ENCODE data around the gene MRPS27. TPM values are rescaled to one million over a fixed set of nuclear protein-coding genes. Genes with fewer than 3 reads are reported as not detected.

The MRPS27 gene
- total and polyA plus RNA-seq, 2 of the 4 experiments (the other 2 are of a cell fraction): 46.9 to 90.5 TPM

DNA sequence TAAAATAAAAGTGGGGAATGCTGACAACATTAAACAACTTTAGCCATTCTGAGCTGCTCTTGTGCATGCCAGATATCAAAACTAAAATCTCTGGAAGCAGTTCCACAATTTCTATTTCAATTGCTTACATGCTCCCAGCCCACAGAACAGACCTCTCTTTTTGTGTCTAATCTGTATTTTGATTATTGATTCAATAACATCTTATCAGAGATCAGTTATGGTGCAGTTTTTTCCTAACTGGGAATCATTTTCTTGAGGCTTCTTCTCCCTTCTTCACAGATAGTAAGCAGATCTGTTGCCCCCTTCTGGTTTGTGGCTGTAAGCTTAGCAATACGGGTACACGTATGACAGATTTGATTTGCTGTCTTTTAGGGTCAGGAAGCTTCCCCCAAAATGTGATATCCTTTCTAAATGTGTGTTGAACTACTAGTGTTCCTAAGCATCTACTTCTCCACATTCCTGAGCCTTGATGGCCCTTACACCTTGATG lies 39.4 kb downstream of the MRPS27 start:
- Histone ChIP-seq H3K36me3 (ENCODE audit: control insufficient read depth, insufficient read depth, low read length) (peaks cover 4% of the 10 kb centered on the region), H3K27ac (ENCODE audit: insufficient read depth, low read length) (peak overlapping the region; percentile 70; the same call in 1 of the 2 replicates), H2AFZ (replicated peaks; ENCODE audit: low read length, poor library complexity) (no peak overlapping the region), H3K18ac (ENCODE audit: low read depth, low read length) (peak overlapping the region; percentile 74; the same call in 1 of the 2 replicates), H3K79me1 (ENCODE audit: low read depth in 1 of 2, low read length in 2 of 2) (peaks cover 8 to 27% of the 10 kb centered on the region in 2 experiments), H4K8ac (ENCODE audit: low read depth in 2 of 2, low read length in 2 of 2) (peak overlapping the region in 1 of 2 experiments; percentile 68; a peak in 2 of 4 replicates), H3K4me2 (ENCODE audit: low read depth, low read length) (no peak overlapping the region), H3K9me1 (ENCODE audit: insufficient read depth, low read length) (peaks cover 11% of the 10 kb centered on the region; the same call in 1 of the 2 replicates), H4K5ac (ENCODE audit: low read depth, low read length) (peak overlapping the region; percentile 87), H2BK5ac (ENCODE audit: low read depth, low read length, poor library complexity, severe bottlenecking) (no peak overlapping the region), H3K4me3 (ENCODE audit: insufficient read depth, low read depth, low read length) (no peak overlapping the region), H3K56ac (ENCODE audit: extremely low read depth, insufficient read depth, low read length) (no peak overlapping the region), H3K4me1 (ENCODE audit: control insufficient read depth, insufficient read depth, low read length) (peaks cover 7% of the 10 kb centered on the region), H2AK5ac (ENCODE audit: low read depth, low read length) (peak overlapping the region; percentile 95), H3K14ac (replicated peaks; ENCODE audit: low read depth, low read length) (0 out of 2 replicates have a peak overlapping the region, but pooled peaks have one; percentile 61), H3K27me3 (ENCODE audit: control insufficient read depth, insufficient read depth, low read length) (no peaks in the 10 kb centered on the region), H3K23ac (ENCODE audit: low read depth, low read length) (peak overlapping the region; percentile 74; the same call in 1 of the 2 replicates), H2BK20ac (ENCODE audit: low read depth, low read length) (peak overlapping the region; percentile 91), H3K9ac (ENCODE audit: low read depth, low read length) (peak overlapping the region; percentile 41; the same call in 1 of the 2 replicates), H3K4ac (ENCODE audit: low read depth, low read length) (peak overlapping the region; percentile 88), H2BK120ac (ENCODE audit: low read depth, low read length) (peak overlapping the region; percentile 91), H4K91ac (ENCODE audit: insufficient read depth, low read depth, low read length) (peak overlapping the region; percentile 73), H3K9me3 (ENCODE audit: control insufficient read depth, insufficient read depth, low read length) (no peaks in the 10 kb centered on the region), H2AK9ac (replicated peaks; ENCODE audit: low read depth, low read length, poor library complexity) (no peak overlapping the region), H4K20me1 (ENCODE audit: insufficient read depth, low read length) (no peaks in the 10 kb centered on the region), H2BK15ac (ENCODE audit: low read depth, low read length) (peak overlapping the region; percentile 91; the same call in 2 of the 3 replicates)
- dilution Hi-C loops (cut with HindIII; ENCODE audit: low sequenced_read_pairs, unreplicated experiment) (no loop called here), intact Hi-C loops (cut with micrococcal nuclease) (no loop called here), in situ Hi-C loops (cut with MboI; ENCODE audit: low sequenced_read_pairs) (no loop called here)
- ATAC-seq (ENCODE audit: low read depth) (peak; percentile 58), DNase-seq (peak; percentile 66)
- no TSS peak for BruUV-seq (replicated peaks)
- TF ChIP-seq MAZ (IDR thresholded peaks at IDR 0.05; ENCODE audit: borderline replicate concordance, low read depth, low read length): no peak
- TF ChIP-seq CEBPB (IDR thresholded peaks at IDR 0.05; ENCODE audit: low read depth, low read length): no peak
- TF ChIP-seq, protein P1, sequence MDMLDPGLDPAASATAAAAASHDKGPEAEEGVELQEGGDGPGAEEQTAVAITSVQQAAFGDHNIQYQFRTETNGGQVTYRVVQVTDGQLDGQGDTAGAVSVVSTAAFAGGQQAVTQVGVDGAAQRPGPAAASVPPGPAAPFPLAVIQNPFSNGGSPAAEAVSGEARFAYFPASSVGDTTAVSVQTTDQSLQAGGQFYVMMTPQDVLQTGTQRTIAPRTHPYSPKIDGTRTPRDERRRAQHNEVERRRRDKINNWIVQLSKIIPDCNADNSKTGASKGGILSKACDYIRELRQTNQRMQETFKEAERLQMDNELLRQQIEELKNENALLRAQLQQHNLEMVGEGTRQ (IDR thresholded peaks at IDR 0.05; ENCODE audit: low read depth, low read length): no peak
- peak; percentile 60 for TF ChIP-seq RAD21 (IDR thresholded peaks at IDR 0.05; ENCODE audit: low read length)
- TF ChIP-seq, protein P2, sequence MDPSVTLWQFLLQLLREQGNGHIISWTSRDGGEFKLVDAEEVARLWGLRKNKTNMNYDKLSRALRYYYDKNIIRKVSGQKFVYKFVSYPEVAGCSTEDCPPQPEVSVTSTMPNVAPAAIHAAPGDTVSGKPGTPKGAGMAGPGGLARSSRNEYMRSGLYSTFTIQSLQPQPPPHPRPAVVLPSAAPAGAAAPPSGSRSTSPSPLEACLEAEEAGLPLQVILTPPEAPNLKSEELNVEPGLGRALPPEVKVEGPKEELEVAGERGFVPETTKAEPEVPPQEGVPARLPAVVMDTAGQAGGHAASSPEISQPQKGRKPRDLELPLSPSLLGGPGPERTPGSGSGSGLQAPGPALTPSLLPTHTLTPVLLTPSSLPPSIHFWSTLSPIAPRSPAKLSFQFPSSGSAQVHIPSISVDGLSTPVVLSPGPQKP (IDR thresholded peaks at IDR 0.05; ENCODE audit: borderline replicate concordance, low read depth, low read length): no peak
- TF ChIP-seq SMC3 (IDR thresholded peaks at IDR 0.05; ENCODE audit: low read depth, low read length): peak; percentile 36
- TF ChIP-seq, protein P3, sequence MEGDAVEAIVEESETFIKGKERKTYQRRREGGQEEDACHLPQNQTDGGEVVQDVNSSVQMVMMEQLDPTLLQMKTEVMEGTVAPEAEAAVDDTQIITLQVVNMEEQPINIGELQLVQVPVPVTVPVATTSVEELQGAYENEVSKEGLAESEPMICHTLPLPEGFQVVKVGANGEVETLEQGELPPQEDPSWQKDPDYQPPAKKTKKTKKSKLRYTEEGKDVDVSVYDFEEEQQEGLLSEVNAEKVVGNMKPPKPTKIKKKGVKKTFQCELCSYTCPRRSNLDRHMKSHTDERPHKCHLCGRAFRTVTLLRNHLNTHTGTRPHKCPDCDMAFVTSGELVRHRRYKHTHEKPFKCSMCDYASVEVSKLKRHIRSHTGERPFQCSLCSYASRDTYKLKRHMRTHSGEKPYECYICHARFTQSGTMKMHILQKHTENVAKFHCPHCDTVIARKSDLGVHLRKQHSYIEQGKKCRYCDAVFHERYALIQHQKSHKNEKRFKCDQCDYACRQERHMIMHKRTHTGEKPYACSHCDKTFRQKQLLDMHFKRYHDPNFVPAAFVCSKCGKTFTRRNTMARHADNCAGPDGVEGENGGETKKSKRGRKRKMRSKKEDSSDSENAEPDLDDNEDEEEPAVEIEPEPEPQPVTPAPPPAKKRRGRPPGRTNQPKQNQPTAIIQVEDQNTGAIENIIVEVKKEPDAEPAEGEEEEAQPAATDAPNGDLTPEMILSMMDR (conservative IDR thresholded peaks at IDR 0.05; ENCODE audit: low read depth, low read length): peak; percentile 52
- POLR2A ChIA-PET (ENCODE audit: unreplicated experiment): no interaction called here
- no CpG with 5 or more reads among the region's 2 CpGs for WGBS, 2 experiments (ENCODE audit: extremely low coverage in 2 of 2, insufficient read length in 1 of 2)
- CTCF ChIA-PET: interaction anchor here (0.6 to 1.5 kb wide), 7 partner anchors 12 to 370 kb away, joined by 3 to 4 read pairs (median 3); no protein-coding TSS in a partner anchor
